Mucosa of gallbladder (tissue), 1 donor: Measurements from ENCODE around the gene FRMD1. TPM values are rescaled to one million over a fixed set of nuclear protein-coding genes. Genes with fewer than 3 reads are reported as not detected.

Experiments
- DNase-seq: peaks from one replicate; pipeline ENCODE4 v3.0.0-alpha.2; 2020; ENCODE audit warnings: low spot score
- total RNA-seq: library from RNA; stranded (reverse); gene quantifications from one replicate; pipeline ENCODE4 v1.2.1, GENCODE V29; 2021
- donor health status: DM: no; HTN: no; CAD: no.

The FRMD1 gene
- total RNA-seq, 1 donor from 2014 or later = not detected

DNA sequence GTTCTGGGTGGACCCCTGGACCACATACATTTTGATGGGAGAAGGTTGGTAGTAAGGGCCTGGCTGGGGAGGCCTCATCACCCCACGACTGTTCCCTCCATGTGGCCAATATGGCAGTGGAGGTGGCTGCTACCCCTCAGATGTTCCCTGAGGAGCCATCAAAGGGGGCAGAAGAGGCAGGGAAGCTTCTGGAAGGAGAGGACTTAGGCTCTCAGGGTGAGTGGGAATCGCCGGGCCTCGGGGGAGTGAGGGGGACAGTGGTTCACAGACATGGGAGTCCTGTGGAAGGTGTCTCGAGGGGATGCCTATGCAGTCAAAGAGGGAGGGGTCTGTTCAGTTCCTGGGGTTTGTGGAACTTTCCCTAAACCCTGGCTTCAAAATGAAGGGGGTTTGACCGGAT, 32.9 kb upstream of the FRMD1 start:
- no peak for DNase-seq

GRCh38 chr6:168110437-168110836, 31.4 kb upstream of the FRMD1 start:
- DNase-seq = no peak

DNA sequence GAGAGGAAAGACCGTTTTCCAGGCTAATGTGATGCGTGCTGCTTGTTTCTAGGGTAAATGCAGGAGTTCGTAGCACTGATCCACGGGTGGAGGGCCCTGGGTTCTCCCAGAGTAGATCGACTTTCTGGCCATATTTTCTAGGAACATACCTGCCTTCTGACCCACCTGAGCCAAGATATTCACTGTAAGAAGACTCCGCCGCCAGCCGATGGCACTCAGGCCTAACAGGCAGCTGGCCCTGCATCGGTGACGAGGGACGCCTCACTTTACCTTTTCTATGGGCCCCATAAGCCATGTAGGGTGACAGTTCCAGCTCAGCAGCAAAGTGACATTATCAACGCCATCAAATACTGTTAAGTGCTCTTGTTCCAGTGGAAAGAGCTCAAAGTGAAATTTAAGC, 30.2 kb upstream of the FRMD1 start:
- no peak for DNase-seq

GRCh38 chr6:168107191-168107983, 28.4 kb upstream of the FRMD1 start:
- DNase-seq = no peak

GRCh38 chr6:168106633-168107005, 27.6 kb upstream of the FRMD1 start:
- DNase-seq = no peak

- DNase-seq = no peak
These were observed 27.0 kb upstream of the FRMD1 start for GRCh38 chr6:168105813-168106632.

- DNase-seq = no peak
These were observed 25.6 kb upstream of the FRMD1 start for GRCh38 chr6:168104636-168105035.

GRCh38 chr6:168103050-168103830, 24.2 kb upstream of the FRMD1 start:
- no peak for DNase-seq

DNA sequence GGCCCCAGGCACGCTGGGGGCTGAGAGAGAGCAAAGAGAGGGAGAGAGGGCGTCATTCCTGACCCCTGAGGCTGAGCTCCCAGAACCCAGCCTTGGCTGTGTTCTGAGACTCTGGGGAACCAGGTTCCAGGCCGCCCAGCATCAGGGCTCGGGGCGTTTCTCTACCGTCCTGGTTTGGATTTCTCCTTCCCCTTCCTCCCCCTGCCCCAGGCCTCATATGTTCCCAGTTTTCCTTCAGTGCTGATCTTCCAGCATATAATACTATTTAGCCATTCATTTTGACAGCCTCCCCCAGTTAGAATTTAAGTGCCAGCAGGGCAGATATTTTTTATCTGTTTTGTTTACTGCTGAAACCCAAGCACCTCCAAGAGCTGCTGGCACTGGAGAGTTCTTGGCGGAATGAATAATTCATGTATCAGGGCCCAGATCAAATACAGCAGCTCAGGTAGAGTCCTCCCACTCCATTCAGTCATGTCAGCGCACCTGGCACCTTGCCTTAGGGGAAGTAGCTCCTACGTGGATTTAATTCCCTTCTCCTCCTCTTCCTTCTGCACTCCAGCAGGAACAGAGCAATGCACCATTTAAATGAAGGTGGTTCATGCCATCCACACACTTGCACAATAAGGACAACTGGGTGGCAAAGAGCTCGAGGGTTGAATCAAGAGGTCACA, 23.4 kb upstream of the FRMD1 start:
- no peak for DNase-seq

- DNase-seq = no peak
These were observed 22.7 kb upstream of the FRMD1 start for GRCh38 chr6:168101590-168102314.

DNA sequence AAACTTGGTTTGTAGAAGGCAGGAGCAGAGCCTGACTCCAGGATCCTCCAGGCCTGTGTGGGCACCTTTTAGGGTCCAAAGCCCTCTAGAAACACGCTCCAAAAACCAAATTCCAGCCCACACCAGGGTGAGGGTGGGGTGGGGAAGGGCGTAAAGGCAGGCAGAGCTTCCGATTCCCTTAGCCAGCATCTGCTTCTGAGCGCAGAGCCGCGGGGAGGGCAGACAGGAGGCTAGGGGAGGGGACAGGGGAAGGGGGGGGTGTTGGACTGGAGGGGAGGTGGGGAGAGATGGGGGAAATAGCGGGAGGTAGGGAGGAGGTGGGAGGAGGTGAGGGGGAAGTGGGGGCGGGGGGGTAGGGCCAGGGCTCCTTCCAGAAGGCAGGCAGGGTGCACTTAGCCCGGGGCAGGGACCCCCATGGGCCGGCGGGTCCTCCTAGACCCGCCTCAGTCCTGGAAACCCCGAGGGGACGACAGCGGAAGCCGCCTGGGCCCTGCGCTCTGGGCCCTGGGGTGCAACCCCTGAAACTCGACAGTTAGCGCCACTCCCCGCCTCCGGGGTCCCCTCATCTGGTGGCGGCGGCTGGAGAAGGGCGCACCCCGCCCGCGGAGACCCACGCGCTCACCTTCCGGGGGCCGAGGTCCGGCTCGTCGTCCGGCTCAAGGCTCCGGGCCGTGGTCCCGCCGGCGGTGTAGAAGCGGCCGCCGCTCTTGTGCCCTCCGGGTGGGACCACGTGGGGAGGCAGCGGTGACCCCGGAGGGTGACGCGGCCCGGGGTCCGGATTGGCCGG, 22.0 kb upstream of the FRMD1 start:
- no peak for DNase-seq

- DNase-seq = no peak
These were observed 21.2 kb upstream of the FRMD1 start for GRCh38 chr6:168100011-168100802.

- DNase-seq = no peak
These were observed 20.4 kb upstream of the FRMD1 start for GRCh38 chr6:168099201-168100010.

DNA sequence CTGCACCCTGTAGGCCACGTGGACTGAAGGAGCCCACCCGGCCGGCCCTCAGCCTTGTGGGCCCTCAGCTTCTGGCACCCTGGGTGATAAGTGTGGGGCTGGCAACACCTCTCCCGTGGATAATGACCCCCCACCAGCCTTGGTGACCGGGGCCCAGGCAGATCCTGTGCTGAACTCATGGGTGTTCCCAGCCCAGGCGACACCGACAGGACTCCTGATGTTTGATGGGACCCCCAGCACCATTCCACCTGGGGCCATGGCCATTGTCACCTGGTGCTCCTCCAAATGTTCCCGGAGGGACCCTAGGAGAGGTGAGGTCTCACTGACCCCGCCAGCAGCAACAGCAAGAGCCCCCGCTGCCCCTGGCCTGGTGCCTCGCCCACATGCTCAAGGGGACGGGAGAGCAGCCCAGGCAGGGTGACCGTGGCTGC, 19.4 kb upstream of the FRMD1 start:
- no peak for DNase-seq

GRCh38 chr6:168097621-168098430, 18.8 kb upstream of the FRMD1 start:
- DNase-seq = no peak

DNA sequence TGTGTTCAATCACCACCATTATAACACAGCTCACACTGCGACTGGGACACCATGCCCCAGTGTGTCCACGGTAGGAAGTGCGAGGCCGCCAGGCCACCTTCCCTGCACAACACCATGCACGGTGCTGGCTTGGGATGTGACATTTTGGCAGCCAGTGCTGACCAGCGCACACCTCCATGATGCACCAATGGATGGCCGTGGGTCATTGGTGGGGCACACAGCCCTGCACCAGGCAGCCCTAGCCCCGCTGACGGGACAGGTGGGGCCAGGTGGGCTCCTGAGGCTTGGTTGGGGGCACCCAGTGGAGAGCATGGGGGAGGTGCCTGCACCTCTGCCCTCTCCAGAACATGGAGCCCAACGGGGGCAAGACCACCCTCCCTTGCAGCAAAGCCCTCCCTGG, 18.2 kb upstream of the FRMD1 start:
- DNase-seq = no peak

DNA sequence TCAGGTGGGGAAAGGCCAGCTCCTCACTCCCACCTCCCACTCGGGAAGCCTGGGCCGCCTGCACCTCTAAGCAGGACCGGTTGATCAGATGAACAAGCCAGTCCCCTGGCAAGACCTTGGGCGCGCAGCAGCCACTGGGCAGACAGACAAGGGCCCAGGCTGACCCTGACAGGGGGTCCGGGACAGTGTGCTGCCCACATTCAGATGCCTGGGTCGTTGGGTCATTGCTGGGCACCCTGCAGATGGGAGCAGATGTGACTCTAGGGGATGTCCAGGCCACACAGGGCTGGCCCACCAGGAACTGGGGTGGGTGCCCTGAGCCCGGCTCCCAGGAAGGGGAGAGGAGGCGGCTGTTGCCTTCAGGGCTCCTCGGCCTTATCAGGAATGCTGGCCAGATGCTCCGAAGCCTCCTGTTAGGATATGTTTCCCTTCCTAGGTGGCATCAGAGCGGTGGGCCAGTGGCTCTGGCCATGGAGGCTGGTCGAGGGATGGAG, 17.3 kb upstream of the FRMD1 start:
- DNase-seq = no peak
